Mesenchymal stem cell (in vitro differentiated cells and primary cell): ENCODE data around the gene ABHD12B.

Source experiments
- DNase-seq: peaks from one replicate; pipeline ENCODE4 v3.0.0-alpha.2; 2013
- H2AFZ ChIP-seq: one replicate; pipeline ENCODE4 v1.6.1; 2013; ENCODE audit warnings: low read depth, mild to moderate bottlenecking, control low read depth, inconsistent platforms, low read length, moderate library complexity
- H2AK5ac ChIP-seq: 2 replicates; pipeline ENCODE4 v1.6.1; 2013; ENCODE audit warnings: low read length, moderate library complexity, mild to moderate bottlenecking, inconsistent platforms; ENCODE audit not compliant: severe bottlenecking
- H2BK120ac ChIP-seq: one replicate; pipeline ENCODE4 v1.6.1; 2013; ENCODE audit warnings: low read depth, mild to moderate bottlenecking, inconsistent platforms, low read length, moderate library complexity
- H2BK12ac ChIP-seq, 2 experiments: one replicate each; pipeline ENCODE4 v1.6.1; 2013; ENCODE audit warnings: inconsistent platforms in 2 of 2, low read length in 2 of 2, mild to moderate bottlenecking in 2 of 2, moderate library complexity in 2 of 2, control low read depth in 1 of 2
- H2BK15ac ChIP-seq: one replicate; pipeline ENCODE4 v1.6.1; 2013; ENCODE audit warnings: mild to moderate bottlenecking, low read depth, inconsistent platforms; ENCODE audit not compliant: poor library complexity, severe bottlenecking
- H2BK5ac ChIP-seq: 2 replicates; pipeline ENCODE4 v1.6.1; 2013; ENCODE audit warnings: low read depth, mild to moderate bottlenecking, low read length, control low read depth, inconsistent platforms; ENCODE audit not compliant: poor library complexity, severe bottlenecking
- H3K14ac ChIP-seq, 2 experiments: one replicate each; pipeline ENCODE4 v1.6.1; 2013; ENCODE audit warnings: inconsistent platforms in 2 of 2, low read length in 2 of 2, control low read depth in 1 of 2, mild to moderate bottlenecking in 1 of 2, moderate library complexity in 1 of 2
- H3K18ac ChIP-seq, 2 experiments: one replicate each; pipeline ENCODE4 v1.6.1; 2013; ENCODE audit warnings: inconsistent platforms in 2 of 2, low read length in 2 of 2, control low read depth in 1 of 2, low read depth in 1 of 2, mild to moderate bottlenecking in 1 of 2
- H3K23ac ChIP-seq, 2 experiments: one replicate each; pipeline ENCODE4 v1.6.1; 2013; ENCODE audit warnings: inconsistent platforms in 2 of 2, low read length in 2 of 2, mild to moderate bottlenecking in 2 of 2, moderate library complexity in 2 of 2, control low read depth in 1 of 2
- H3K27ac ChIP-seq: 2 replicates; pipeline ENCODE4 v1.5.1; 2013; ENCODE audit warnings: mild to moderate bottlenecking, moderate library complexity, low read length, control low read depth, inconsistent platforms; ENCODE audit not compliant: poor library complexity, severe bottlenecking
- H3K27me3 ChIP-seq, 2 experiments: 2 replicates each; pipeline versions ENCODE4 v1.6.1 to v1.7.0; 2013; ENCODE audit warnings: low read length in 2 of 2, mild to moderate bottlenecking in 2 of 2, moderate library complexity in 2 of 2, control low read depth in 1 of 2, inconsistent platforms in 1 of 2; ENCODE audit not compliant: control insufficient read depth in 1 of 2, insufficient read depth in 1 of 2
- H3K36me3 ChIP-seq, 2 experiments: 2 replicates each; pipeline versions ENCODE4 v1.6.1 to v1.7.0; 2013; ENCODE audit warnings: low read length in 2 of 2, control low read depth in 1 of 2, inconsistent platforms in 1 of 2, low read depth in 1 of 2, mild to moderate bottlenecking in 1 of 2; ENCODE audit not compliant: insufficient read depth in 2 of 2, control insufficient read depth in 1 of 2
- H3K4ac ChIP-seq, 2 experiments: one replicate each; pipeline ENCODE4 v1.6.1; 2013; ENCODE audit warnings: inconsistent platforms in 2 of 2, low read length in 2 of 2, mild to moderate bottlenecking in 2 of 2, moderate library complexity in 2 of 2, control low read depth in 1 of 2, low read depth in 1 of 2
- H3K4me1 ChIP-seq: 2 replicates; pipeline ENCODE4 v1.6.1; 2013; ENCODE audit warnings: low read depth, low read length, control low read depth; ENCODE audit not compliant: control insufficient read depth, insufficient read depth
- H3K4me2 ChIP-seq: 2 replicates; pipeline ENCODE4 v1.6.1; 2013; ENCODE audit warnings: low read length, mild to moderate bottlenecking, inconsistent platforms; ENCODE audit not compliant: poor library complexity, severe bottlenecking
- H3K4me3 ChIP-seq, 2 experiments: 2 replicates each; pipeline versions ENCODE4 v1.5.1 to v1.7.0; 2013; ENCODE audit warnings: low read length in 2 of 2, mild to moderate bottlenecking in 2 of 2, control low read depth in 1 of 2, low read depth in 1 of 2; ENCODE audit not compliant: insufficient read depth in 1 of 2
- H3K79me1 ChIP-seq: replicated peaks from 2 replicates; pipeline ENCODE4 v1.6.1; 2013; ENCODE audit warnings: mild to moderate bottlenecking, control low read depth, low read length, inconsistent platforms; ENCODE audit not compliant: poor library complexity, severe bottlenecking
- H3K9ac ChIP-seq: 2 replicates; pipeline ENCODE4 v1.7.0; 2013; ENCODE audit warnings: mild to moderate bottlenecking, low read length, moderate library complexity
- H3K9me3 ChIP-seq: 2 replicates; pipeline ENCODE4 v1.7.0; 2013; ENCODE audit warnings: mild to moderate bottlenecking, low read length; ENCODE audit not compliant: control insufficient read depth
- H4K8ac ChIP-seq: one replicate; pipeline ENCODE4 v1.6.1; 2013; ENCODE audit warnings: inconsistent platforms, mild to moderate bottlenecking, low read length, moderate library complexity
- H4K91ac ChIP-seq: one replicate; pipeline ENCODE4 v1.6.1; 2013; ENCODE audit warnings: mild to moderate bottlenecking, low read length, inconsistent platforms
- WGBS: methylation state at CpG from one replicate; pipeline ENCODE4 v1.1.7; 2013; ENCODE audit warnings: mixed read lengths; 5-methylcytosine and 5-hydroxymethylcytosine counted together

Gene ABHD12B

GRCh38 chr14:50831726-50832168, 40.1 kb upstream of the ABHD12B start:
- H3K18ac ChIP-seq: peak overlapping the region; percentile 92 to 94
- peak overlapping the region; percentile 81 for H3K9ac ChIP-seq
- H3K27ac ChIP-seq: no peak overlapping the region
- no peak overlapping the region for H2BK5ac ChIP-seq
- no peaks in the 10 kb centered on the region for H3K27me3 ChIP-seq
- peak overlapping the region in 1 of 2 experiments; percentile 79 for H3K23ac ChIP-seq
- peak overlapping the region; percentile 69 for H3K4me2 ChIP-seq
- H2AK5ac ChIP-seq: no peak overlapping the region
- no peak overlapping the region for H2BK120ac ChIP-seq
- peak overlapping the region in 1 of 2 experiments; percentile 65 for H3K4ac ChIP-seq
- peaks cover 5% of the 10 kb centered on the region for H3K4me1 ChIP-seq
- no peak overlapping the region for H3K14ac ChIP-seq
- no peaks in the 10 kb centered on the region for H3K9me3 ChIP-seq
- H2BK15ac ChIP-seq: no peak overlapping the region
- H3K36me3 ChIP-seq: peaks cover 0 to 4% of the 10 kb centered on the region in 2 experiments
- peaks cover 6% of the 10 kb centered on the region for H3K79me1 ChIP-seq
- peak overlapping the region; percentile 45 for H4K8ac ChIP-seq
- H3K4me3 ChIP-seq: peak overlapping the region; percentile 87 to 92
- 5% methylated on average over 9 of the region's 10 CpGs for WGBS
- peak overlapping the region; percentile 87 for H2AFZ ChIP-seq
- DNase-seq: no peak
- H2BK12ac ChIP-seq: peak overlapping the region in 1 of 2 experiments; percentile 80
- H4K91ac ChIP-seq: no peak overlapping the region

DNA sequence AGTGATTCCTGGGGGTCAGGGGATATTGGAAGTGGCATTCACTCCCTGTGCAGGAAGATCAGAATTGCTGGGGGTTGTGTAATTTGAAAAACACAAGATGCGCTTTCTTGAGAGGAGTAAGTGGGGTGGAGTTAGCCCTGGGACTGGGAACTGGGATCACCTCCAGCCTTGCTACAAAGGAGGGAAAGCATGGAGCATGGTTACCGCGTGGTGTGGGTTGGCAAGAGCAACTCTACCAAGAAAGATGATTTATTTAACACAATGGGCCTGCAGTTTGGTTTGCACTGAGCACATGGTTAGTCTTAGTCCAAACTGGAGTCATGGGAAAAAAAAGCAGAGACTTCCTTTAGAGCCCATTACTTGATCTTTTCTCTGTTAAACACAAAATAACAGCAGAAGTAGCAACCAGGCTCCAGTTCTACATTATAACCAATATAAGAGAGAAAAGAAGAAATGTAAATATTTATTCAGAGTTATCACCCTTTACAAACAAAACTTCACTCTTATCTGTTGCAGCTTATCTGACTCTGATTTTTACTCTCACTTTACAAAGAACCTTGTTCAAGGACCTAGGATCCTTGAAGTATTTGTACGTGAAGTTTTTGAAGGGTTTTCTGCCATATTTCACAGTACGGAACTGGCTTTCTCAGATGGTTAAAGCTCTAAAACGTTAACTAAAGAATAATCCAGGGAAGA, 38.8 kb upstream of the ABHD12B start:
- Histone ChIP-seq H3K36me3 (no peaks in the 10 kb centered on the region), H3K27ac (no peak overlapping the region), H4K8ac (peak overlapping the region; percentile 37), H3K9ac (no peak overlapping the region), H2BK15ac (no peak overlapping the region), H3K4ac (no peak overlapping the region), H3K4me3 (no peak overlapping the region), H2BK120ac (no peak overlapping the region), H2BK5ac (no peak overlapping the region), H3K9me3 (no peaks in the 10 kb centered on the region), H3K23ac (no peak overlapping the region), H2AK5ac (no peak overlapping the region), H2AFZ (no peak overlapping the region), H3K27me3 (no peaks in the 10 kb centered on the region), H3K14ac (no peak overlapping the region), H3K79me1 (peaks cover 4% of the 10 kb centered on the region), H4K91ac (no peak overlapping the region), H2BK12ac (no peak overlapping the region), H3K18ac (peak overlapping the region in 1 of 2 experiments; percentile 41), H3K4me1 (peaks cover 7% of the 10 kb centered on the region), H3K4me2 (no peak overlapping the region)
- peak; percentile 34 for DNase-seq
- WGBS: 98% methylated on average over 2 of the region's 6 CpGs

GRCh38 chr14:50834802-50835276, 37.0 kb upstream of the ABHD12B start:
- Histone ChIP-seq H3K27ac (no peak overlapping the region), H3K4ac (peak overlapping the region in 1 of 2 experiments; percentile 54), H3K4me1 (peaks cover 7% of the 10 kb centered on the region), H3K9me3 (no peaks in the 10 kb centered on the region), H3K79me1 (no peaks in the 10 kb centered on the region), H3K23ac (no peak overlapping the region), H3K9ac (no peak overlapping the region), H3K27me3 (no peaks in the 10 kb centered on the region), H2BK12ac (no peak overlapping the region), H4K8ac (no peak overlapping the region), H2BK120ac (no peak overlapping the region), H3K14ac (no peak overlapping the region), H3K18ac (no peak overlapping the region), H2AFZ (no peak overlapping the region), H3K4me3 (no peak overlapping the region), H3K36me3 (no peaks in the 10 kb centered on the region), H2AK5ac (no peak overlapping the region), H2BK15ac (no peak overlapping the region), H2BK5ac (no peak overlapping the region), H4K91ac (no peak overlapping the region), H3K4me2 (no peak overlapping the region)
- 93% methylated on average over 5 of the region's 5 CpGs for WGBS
- DNase-seq: no peak

- no peak overlapping the region for H2BK5ac ChIP-seq
- H3K4me3 ChIP-seq: no peak overlapping the region
- H4K91ac ChIP-seq: no peak overlapping the region
- H2BK15ac ChIP-seq: no peak overlapping the region
- no peak overlapping the region for H3K23ac ChIP-seq
- H3K27me3 ChIP-seq: peaks cover 0 to 4% of the 10 kb centered on the region in 2 experiments
- no peak overlapping the region for H3K14ac ChIP-seq
- H3K9ac ChIP-seq: no peak overlapping the region
- H3K79me1 ChIP-seq: no peaks in the 10 kb centered on the region
- H2BK12ac ChIP-seq: no peak overlapping the region
- no peaks in the 10 kb centered on the region for H3K36me3 ChIP-seq
- H3K4ac ChIP-seq: no peak overlapping the region
- H2BK120ac ChIP-seq: no peak overlapping the region
- H4K8ac ChIP-seq: no peak overlapping the region
- 56% methylated on average over 2 of the region's 2 CpGs for WGBS
- H3K27ac ChIP-seq: no peak overlapping the region
- no peak overlapping the region for H2AFZ ChIP-seq
- peaks cover 7% of the 10 kb centered on the region for H3K4me1 ChIP-seq
- no peak overlapping the region for H3K18ac ChIP-seq
- DNase-seq: no peak
- H3K9me3 ChIP-seq: no peaks in the 10 kb centered on the region
- H3K4me2 ChIP-seq: no peak overlapping the region
- no peak overlapping the region for H2AK5ac ChIP-seq
Measured at GRCh38 chr14:50835280-50835679, 36.6 kb upstream of the ABHD12B start.
